ENCODE results near the gene TMEM219. TPM values are rescaled to one million over a fixed set of nuclear protein-coding genes. Genes with fewer than 3 reads are reported as not detected.
"Not testable (repeated sequence)": the region's sequence is repeated elsewhere in the genome, so short reads cannot be mapped to it uniquely, and the experiment has no call there.

Gene TMEM219
- total and polyA plus RNA-seq, 9 donors = 49.5 to 73.8 (median 61.7) TPM

DNA sequence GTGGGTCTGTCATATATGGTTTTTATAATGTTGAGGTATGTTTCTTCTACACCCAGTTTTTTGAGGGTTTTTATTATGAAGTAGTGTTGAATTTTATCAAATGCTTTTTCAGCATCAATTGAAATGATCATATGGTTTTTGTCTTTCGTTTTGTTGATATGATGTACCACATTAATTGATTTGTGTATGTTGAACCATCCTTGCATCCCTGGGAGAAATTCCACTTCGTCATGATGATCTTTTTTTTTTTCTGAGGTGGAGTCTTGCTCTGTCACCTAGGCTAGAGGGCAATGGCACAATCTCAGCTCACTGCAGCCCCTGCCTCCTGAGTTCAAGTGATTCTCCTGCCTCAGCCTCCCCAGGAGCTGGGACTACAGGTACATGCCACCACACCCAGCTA is 14.0 kb upstream of the TMEM219 start:
- Histone ChIP-seq H3K27me3 (ENCODE audit: control insufficient read depth, insufficient read depth, low read length) (no peaks in the 10 kb centered on the region), H3K4me1 (ENCODE audit: control insufficient read depth, insufficient read depth, low read length) (peaks cover 8% of the 10 kb centered on the region), H3K9me3 (replicated peaks; ENCODE audit: control insufficient read depth, low read depth, low read length) (no peaks in the 10 kb centered on the region), H3K27ac (ENCODE audit: low read length) (no peak overlapping the region), H3K36me3 (ENCODE audit: control insufficient read depth, insufficient read depth, low read length) (no peaks in the 10 kb centered on the region), H3K4me3 (ENCODE audit: low read length) (no peak overlapping the region)
- WGBS (ENCODE audit: insufficient coverage) = no CpG with 5 or more reads among the region's 2 CpGs
- no peak for DNase-seq

DNA sequence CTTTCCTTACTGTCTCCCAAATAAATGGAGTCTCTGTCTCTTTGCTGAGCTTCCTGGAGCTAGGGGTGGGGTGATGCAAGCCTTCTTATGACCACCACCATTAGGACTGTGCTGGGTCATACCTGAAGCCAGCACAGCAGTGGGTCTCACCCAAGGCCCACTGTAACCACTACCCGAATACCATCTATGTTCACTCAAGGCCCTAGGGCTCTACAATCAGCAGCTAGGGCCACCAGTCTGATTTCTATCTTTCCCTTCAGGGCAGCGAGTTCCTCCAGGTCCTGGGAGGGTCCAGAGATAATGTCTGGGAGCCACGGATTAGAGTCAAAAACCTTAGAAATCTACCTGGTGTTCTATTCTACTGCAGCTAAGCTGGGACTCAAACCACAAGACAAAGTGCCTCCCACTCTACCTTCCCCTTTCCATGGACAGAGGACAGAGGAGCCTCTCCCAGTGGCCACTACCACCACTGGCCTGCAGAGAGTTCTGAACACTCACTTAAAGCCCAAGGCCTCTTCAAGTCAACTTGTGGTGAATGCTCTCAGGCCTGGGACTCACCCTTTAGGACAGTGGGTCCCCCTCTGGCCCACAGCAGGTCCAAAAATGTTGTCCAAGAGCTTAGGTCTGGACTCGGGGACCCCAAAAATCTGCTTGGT is 10.9 kb upstream of the TMEM219 start:
- H3K36me3 ChIP-seq (ENCODE audit: control insufficient read depth, insufficient read depth, low read length) = no peaks in the 10 kb centered on the region
- no peaks in the 10 kb centered on the region for H3K4me1 ChIP-seq (ENCODE audit: control insufficient read depth, insufficient read depth, low read length)
- H3K9me3 ChIP-seq (replicated peaks; ENCODE audit: control insufficient read depth, low read depth, low read length) = no peaks in the 10 kb centered on the region
- H3K4me3 ChIP-seq (ENCODE audit: low read length) = no peak overlapping the region
- DNase-seq = no peak
- peaks cover under 1% of the 10 kb centered on the region for H3K27me3 ChIP-seq (ENCODE audit: control insufficient read depth, insufficient read depth, low read length)
- H3K27ac ChIP-seq (ENCODE audit: low read length) = no peak overlapping the region
- WGBS (ENCODE audit: insufficient coverage) = 89% methylated on average over 3 of the region's 4 CpGs

DNA sequence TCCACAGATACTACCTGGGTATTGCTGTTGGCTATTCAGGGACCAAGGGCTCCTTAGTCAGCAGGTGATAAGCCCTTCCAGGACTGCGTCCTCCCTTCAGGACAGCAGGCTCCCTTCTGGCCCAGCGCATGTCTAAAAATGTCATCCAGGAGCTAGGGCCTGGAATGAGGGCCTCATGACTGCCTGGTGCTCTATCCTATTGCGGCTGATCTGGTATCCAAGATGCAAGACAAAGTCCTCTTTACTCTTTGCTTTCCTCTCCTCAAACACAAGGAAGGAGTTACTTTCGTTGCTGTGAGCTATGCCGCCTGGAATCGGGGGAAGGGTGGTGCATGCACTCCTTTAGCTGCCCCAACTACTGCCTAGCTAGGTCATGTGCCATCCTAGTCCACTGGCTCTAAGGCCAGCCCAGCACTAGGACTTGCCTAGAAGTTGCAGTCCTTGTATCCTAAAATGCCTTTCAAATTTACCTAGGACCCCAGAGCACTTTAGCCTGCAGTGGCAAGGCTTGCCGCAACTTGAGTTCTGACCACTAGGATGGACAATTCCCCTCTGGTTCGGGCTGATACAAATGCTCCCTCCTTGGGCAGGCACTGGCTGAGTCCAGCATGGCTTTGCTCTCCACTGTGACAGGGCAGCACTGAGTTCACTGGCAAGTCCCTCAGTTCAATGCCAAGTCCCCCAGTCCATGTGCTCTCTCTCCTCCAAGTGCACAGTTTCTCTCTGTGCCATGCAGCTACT is 10.1 kb upstream of the TMEM219 start:
- WGBS (ENCODE audit: insufficient coverage) = 84% methylated on average over 7 of the region's 8 CpGs
- no peaks in the 10 kb centered on the region for H3K9me3 ChIP-seq (replicated peaks; ENCODE audit: control insufficient read depth, low read depth, low read length)
- H3K4me3 ChIP-seq (ENCODE audit: low read length) = no peak overlapping the region
- H3K4me1 ChIP-seq (ENCODE audit: control insufficient read depth, insufficient read depth, low read length) = no peaks in the 10 kb centered on the region
- DNase-seq = no peak
- no peak overlapping the region for H3K27ac ChIP-seq (ENCODE audit: low read length)
- H3K36me3 ChIP-seq (ENCODE audit: control insufficient read depth, insufficient read depth, low read length) = no peaks in the 10 kb centered on the region
- peaks cover 3% of the 10 kb centered on the region for H3K27me3 ChIP-seq (ENCODE audit: control insufficient read depth, insufficient read depth, low read length)

DNA sequence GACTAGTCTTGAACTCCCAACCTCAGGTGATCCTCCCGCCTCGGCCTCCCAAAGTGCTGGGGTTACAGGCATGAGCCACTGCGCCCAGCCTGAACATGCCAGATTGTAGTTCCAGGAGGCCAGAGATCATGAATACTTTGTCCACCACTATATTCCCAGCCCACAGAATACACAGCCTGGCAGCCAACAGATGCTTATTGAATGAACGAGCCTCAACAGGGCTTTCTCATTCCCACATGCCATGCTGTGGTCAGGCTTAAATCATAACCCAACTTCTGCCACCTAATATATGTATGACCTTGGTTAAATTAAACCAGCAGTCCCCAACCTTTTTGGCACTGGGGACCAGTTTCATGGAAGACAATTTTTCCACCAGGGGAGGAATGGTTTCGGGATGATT is 3.1 kb upstream of the TMEM219 start:
- H3K27me3 ChIP-seq (ENCODE audit: control insufficient read depth, insufficient read depth, low read length) = peaks cover 3% of the 10 kb centered on the region
- no peak overlapping the region for H3K27ac ChIP-seq (ENCODE audit: low read length)
- no peaks in the 10 kb centered on the region for H3K9me3 ChIP-seq (replicated peaks; ENCODE audit: control insufficient read depth, low read depth, low read length)
- DNase-seq = no peak
- WGBS (ENCODE audit: insufficient coverage) = 95% methylated on average over 3 of the region's 5 CpGs
- H3K4me3 ChIP-seq (ENCODE audit: low read length) = no peak overlapping the region
- H3K36me3 ChIP-seq (ENCODE audit: control insufficient read depth, insufficient read depth, low read length) = no peaks in the 10 kb centered on the region
- peaks cover 11% of the 10 kb centered on the region for H3K4me1 ChIP-seq (ENCODE audit: control insufficient read depth, insufficient read depth, low read length)

DNA sequence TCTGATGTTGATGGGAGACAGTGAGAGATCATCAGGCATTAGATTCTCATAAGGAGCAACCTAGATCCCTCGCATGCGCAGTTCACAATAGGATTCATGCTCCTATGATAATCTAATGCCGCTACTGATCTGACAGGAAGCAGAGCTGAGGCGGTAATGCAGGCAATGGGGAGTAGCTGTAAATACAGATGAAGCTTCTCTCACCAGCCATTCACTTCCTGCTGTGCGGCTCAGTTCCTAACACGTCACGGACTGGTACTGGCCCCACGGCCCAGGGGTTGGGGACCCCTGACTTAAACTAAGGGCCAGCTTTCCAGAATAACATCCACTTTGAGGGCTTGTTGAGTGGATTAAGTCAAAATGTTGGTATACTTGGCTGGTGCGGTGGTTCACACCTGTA is 2.6 kb upstream of the TMEM219 start:
- Histone ChIP-seq H3K27ac (ENCODE audit: low read length) (no peak overlapping the region), H3K9me3 (replicated peaks; ENCODE audit: control insufficient read depth, low read depth, low read length) (no peaks in the 10 kb centered on the region), H3K4me3 (ENCODE audit: low read length) (no peak overlapping the region), H3K4me1 (ENCODE audit: control insufficient read depth, insufficient read depth, low read length) (peaks cover 11% of the 10 kb centered on the region), H3K27me3 (ENCODE audit: control insufficient read depth, insufficient read depth, low read length) (peaks cover 3% of the 10 kb centered on the region), H3K36me3 (ENCODE audit: control insufficient read depth, insufficient read depth, low read length) (no peaks in the 10 kb centered on the region)
- 83% methylated on average over 3 of the region's 9 CpGs for WGBS (ENCODE audit: insufficient coverage)
- no peak for DNase-seq

DNA sequence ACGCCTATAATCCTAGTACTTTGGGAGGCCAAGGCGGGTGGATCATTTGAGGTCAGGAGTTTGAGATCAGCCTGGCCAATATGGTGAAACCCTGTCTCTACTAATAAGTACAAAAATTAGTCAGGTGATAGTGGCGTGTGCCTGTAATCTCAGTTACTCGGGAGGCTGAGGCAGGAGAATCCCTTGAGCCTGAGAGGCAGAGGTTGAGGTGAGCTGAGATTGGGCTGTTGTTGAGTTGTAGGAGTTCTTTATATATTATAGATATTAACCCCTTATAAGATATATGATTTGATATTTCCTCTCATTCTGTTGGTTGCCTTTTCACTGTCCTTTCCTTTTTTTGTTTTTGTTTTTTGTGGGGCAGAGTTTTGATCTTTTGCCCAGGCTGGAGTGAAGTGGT is 2.1 kb upstream of the TMEM219 start:
- not testable (repeated sequence) for H3K4me3 ChIP-seq (ENCODE audit: low read length); H3K27me3 ChIP-seq (ENCODE audit: control insufficient read depth, insufficient read depth, low read length); H3K36me3 ChIP-seq (ENCODE audit: control insufficient read depth, insufficient read depth, low read length); H3K27ac ChIP-seq (ENCODE audit: low read length); DNase-seq; H3K9me3 ChIP-seq (replicated peaks; ENCODE audit: control insufficient read depth, low read depth, low read length)
- H3K4me1 ChIP-seq (ENCODE audit: control insufficient read depth, insufficient read depth, low read length) = peaks cover 11% of the 10 kb centered on the region
- WGBS (ENCODE audit: insufficient coverage) = no CpG with 5 or more reads among the region's 4 CpGs

DNA sequence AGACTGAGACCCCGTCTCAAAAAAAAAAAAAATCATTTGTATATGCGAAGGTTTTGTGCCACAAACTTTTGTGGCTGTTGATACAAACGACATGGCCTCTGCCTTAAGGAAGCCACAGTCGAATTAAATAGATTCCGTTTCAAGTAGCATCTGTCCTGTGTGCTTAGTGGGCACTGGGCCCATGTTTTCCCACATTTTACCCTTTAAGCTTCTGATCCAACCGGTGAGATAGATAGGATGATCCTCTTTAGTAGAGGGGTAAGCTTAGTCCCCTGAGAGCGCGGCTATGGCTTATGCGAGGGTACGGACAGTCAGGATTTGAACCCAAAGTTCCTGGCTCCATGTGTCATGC is 776 bp upstream of the TMEM219 start:
- H3K36me3 ChIP-seq (ENCODE audit: control insufficient read depth, insufficient read depth, low read length) = peaks cover 3% of the 10 kb centered on the region
- peak overlapping the region; percentile 66 for H3K4me3 ChIP-seq (ENCODE audit: low read length)
- H3K9me3 ChIP-seq (replicated peaks; ENCODE audit: control insufficient read depth, low read depth, low read length) = no peaks in the 10 kb centered on the region
- H3K27me3 ChIP-seq (ENCODE audit: control insufficient read depth, insufficient read depth, low read length) = peaks cover under 1% of the 10 kb centered on the region
- peaks cover 11% of the 10 kb centered on the region for H3K4me1 ChIP-seq (ENCODE audit: control insufficient read depth, insufficient read depth, low read length)
- DNase-seq = peak; percentile 22
- no peak overlapping the region for H3K27ac ChIP-seq (ENCODE audit: low read length)
- 63% methylated on average over 4 of the region's 10 CpGs for WGBS (ENCODE audit: insufficient coverage)

DNA sequence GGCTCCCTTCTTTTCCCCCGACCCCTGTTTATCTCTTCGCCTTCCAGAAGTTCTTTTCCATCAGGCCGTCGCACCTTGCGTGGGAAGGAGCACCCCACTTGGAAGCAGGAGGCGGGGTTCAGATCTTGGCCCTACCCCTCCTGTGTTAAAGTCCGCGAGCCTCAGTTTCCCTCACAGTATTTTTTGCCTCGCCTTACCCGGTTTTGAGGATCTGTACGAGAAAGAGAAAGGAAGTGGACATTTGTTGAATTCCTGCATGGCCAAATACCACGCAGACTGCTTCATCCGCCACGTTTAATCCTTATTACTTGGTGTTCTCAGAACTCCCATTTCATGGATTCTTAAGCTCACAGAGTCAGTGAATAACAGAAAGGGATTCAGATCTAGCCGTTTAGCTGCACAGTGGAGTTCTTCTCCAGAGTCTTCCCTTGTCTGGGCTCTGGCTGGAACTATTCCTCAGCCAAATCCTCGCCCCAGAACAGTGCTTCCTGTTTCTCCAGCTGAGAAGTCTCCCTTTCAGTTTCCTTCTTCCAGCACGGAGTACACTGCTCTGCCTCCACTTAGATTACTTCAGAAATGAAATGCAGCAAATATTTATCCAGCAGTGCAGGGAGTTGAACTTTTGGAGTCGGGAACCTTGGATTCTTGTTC is 590 bp downstream of the TMEM219 start:
- peak overlapping the region; percentile 82 for H3K27ac ChIP-seq (ENCODE audit: low read length)
- H3K4me1 ChIP-seq (ENCODE audit: control insufficient read depth, insufficient read depth, low read length) = peaks cover 11% of the 10 kb centered on the region
- H3K4me3 ChIP-seq (ENCODE audit: low read length) = peak overlapping the region; percentile 64
- DNase-seq = peak; percentile 80
- H3K27me3 ChIP-seq (ENCODE audit: control insufficient read depth, insufficient read depth, low read length) = no peaks in the 10 kb centered on the region
- no peaks in the 10 kb centered on the region for H3K9me3 ChIP-seq (replicated peaks; ENCODE audit: control insufficient read depth, low read depth, low read length)
- peaks cover 6% of the 10 kb centered on the region for H3K36me3 ChIP-seq (ENCODE audit: control insufficient read depth, insufficient read depth, low read length)
- WGBS (ENCODE audit: insufficient coverage) = 0% methylated on average over 10 of the region's 18 CpGs

DNA sequence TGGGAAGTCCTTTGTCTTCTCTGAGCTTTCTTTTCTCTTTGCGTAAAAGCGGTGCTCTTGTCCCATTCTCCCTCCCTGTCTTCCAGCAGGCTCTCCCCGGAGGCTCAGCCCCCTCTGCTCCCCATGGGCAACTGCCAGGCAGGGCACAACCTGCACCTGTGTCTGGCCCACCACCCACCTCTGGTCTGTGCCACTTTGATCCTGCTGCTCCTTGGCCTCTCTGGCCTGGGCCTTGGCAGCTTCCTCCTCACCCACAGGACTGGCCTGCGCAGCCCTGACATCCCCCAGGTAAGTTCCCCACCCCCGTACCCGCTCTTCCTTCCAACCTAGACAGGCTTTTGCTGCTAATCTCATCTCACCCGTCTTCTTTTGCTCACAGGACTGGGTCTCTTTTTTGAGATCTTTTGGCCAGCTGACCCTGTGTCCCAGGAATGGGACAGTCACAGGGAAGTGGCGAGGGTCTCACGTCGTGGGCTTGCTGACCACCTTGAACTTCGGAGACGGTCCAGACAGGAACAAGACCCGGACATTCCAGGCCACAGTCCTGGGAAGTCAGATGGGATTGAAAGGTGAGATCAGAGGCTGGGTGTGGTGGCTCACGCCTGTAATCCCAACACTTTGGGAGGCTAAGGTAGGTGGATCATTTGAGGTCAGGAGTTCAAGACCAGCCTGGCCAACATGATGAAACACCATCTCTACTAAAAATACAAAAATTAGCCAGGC is 1.3 kb downstream of the TMEM219 start:
- Histone ChIP-seq H3K9me3 (replicated peaks; ENCODE audit: control insufficient read depth, low read depth, low read length) (no peaks in the 10 kb centered on the region), H3K27me3 (ENCODE audit: control insufficient read depth, insufficient read depth, low read length) (no peaks in the 10 kb centered on the region), H3K4me3 (ENCODE audit: low read length) (peak overlapping the region; percentile 64), H3K4me1 (ENCODE audit: control insufficient read depth, insufficient read depth, low read length) (peaks cover 11% of the 10 kb centered on the region), H3K27ac (ENCODE audit: low read length) (peak overlapping the region; percentile 82), H3K36me3 (ENCODE audit: control insufficient read depth, insufficient read depth, low read length) (peaks cover 11% of the 10 kb centered on the region)
- no peak for DNase-seq
- WGBS (ENCODE audit: insufficient coverage) = 87% methylated on average over 12 of the region's 14 CpGs

DNA sequence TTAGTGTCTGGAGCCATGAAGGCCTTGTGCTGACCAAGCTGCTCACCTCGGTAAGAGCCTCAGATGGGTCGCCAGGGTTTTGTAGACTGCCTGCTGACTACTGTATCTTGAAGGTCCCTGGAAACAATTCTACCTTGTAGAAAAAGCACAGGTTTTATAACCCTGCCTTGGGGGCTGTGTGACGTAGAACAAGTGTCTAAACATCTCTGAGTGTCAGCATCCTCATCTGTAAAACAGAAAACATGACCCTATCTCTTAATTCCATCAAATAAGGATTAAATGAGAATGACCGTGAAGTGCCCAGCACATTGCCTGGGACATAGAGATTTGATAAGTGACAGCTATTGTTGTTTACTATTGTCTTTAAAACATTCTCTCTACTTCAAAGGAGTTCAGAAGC is 6.3 kb downstream of the TMEM219 start:
- WGBS (ENCODE audit: insufficient coverage) = 82% methylated on average over 2 of the region's 4 CpGs
- Histone ChIP-seq H3K4me3 (ENCODE audit: low read length) (no peak overlapping the region), H3K4me1 (ENCODE audit: control insufficient read depth, insufficient read depth, low read length) (peaks cover 3% of the 10 kb centered on the region), H3K27me3 (ENCODE audit: control insufficient read depth, insufficient read depth, low read length) (no peaks in the 10 kb centered on the region), H3K36me3 (ENCODE audit: control insufficient read depth, insufficient read depth, low read length) (peaks cover 29% of the 10 kb centered on the region), H3K9me3 (replicated peaks; ENCODE audit: control insufficient read depth, low read depth, low read length) (peaks cover 4% of the 10 kb centered on the region), H3K27ac (ENCODE audit: low read length) (no peak overlapping the region)
- DNase-seq = no peak

Measured in muscle of leg (tissue), 11 donors.